Fibroblast of pulmonary artery (primary cell): ENCODE measurements around the gene TJP2.

Source experiments
- DNase-seq: peaks from one replicate; pipeline ENCODE4 v3.0.0-alpha.2; 2010; ENCODE audit warnings: low read depth
- H3K4me3 ChIP-seq: replicated peaks from 2 replicates; pipeline ENCODE4 v1.5.1; 2011; ENCODE audit warnings: low read depth, mild to moderate bottlenecking, control low read depth, low read length, moderate library complexity
- TF ChIP-seq, protein P1 (sequence below): IDR thresholded peaks from 2 replicates; pipeline ENCODE4 v1.5.1; 2011; ENCODE audit warnings: mild to moderate bottlenecking, control low read depth, low read length, inconsistent platforms; ENCODE audit errors: missing control alignments

Gene TJP2

DNA sequence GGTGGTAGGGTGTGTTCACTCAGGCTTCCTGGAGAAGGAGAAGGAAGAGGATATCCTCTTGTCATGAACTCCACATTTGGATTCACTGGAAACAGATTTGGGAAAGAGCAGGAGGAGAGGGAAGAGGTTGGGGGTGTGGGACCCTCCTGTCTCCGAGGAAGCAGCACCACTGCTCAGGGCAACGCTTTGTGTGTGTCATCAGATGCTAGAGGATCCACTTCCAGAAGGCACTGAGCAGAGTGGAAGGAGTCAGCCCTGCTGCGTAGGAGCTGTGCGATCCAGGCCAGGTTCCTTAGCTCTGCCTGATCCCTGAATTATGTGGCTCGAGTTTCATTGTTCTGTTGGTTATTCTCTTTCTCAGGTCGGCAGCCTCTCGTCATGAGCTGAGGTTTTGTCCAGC is 37.3 kb upstream of the TJP2 start:
- TF ChIP-seq, protein P1, sequence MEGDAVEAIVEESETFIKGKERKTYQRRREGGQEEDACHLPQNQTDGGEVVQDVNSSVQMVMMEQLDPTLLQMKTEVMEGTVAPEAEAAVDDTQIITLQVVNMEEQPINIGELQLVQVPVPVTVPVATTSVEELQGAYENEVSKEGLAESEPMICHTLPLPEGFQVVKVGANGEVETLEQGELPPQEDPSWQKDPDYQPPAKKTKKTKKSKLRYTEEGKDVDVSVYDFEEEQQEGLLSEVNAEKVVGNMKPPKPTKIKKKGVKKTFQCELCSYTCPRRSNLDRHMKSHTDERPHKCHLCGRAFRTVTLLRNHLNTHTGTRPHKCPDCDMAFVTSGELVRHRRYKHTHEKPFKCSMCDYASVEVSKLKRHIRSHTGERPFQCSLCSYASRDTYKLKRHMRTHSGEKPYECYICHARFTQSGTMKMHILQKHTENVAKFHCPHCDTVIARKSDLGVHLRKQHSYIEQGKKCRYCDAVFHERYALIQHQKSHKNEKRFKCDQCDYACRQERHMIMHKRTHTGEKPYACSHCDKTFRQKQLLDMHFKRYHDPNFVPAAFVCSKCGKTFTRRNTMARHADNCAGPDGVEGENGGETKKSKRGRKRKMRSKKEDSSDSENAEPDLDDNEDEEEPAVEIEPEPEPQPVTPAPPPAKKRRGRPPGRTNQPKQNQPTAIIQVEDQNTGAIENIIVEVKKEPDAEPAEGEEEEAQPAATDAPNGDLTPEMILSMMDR = no peak
- H3K4me3 ChIP-seq = no peak overlapping the region
- DNase-seq = no peak

DNA sequence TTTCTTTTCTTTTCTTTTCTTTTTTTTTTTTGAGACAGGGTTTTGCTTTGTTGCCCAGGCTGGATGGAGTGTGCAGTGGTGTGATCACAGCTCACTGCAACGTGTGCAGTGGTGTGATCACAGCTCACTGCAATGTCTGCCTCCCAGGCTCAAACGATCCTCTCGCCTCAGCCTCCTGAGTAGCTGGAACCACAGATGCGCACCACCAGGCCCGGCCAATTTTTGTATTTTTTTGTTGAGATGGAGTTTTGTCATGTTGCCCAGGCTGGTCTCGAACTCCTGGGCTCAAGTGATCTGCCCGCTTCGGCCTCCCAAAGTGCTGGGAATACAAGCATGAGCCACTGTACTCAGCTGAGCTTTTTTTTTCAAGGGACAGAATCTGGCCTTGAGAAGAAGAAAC is 36.8 kb upstream of the TJP2 start:
- no peak overlapping the region for H3K4me3 ChIP-seq
- no peak for DNase-seq
- TF ChIP-seq, protein P1 = no peak

DNA sequence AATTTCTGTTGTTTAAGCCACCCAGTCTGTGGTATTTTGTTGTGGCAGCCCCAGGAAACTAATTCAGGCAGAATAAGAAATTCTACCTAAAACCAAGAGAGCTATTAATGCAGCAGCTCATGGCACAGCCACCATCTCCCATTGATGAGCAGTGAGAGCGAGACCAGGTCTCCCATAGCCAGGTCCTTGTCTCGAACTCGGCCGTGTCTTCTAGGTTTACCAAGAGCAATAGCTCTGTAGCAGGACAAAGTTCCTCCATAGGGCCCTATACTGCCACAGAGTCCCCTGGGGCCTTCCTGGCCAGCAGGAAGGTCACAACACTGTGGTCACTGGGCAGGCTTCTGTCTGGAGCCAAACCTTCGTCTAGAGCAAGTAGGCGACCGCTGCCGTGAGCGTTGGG is 34.5 kb upstream of the TJP2 start:
- H3K4me3 ChIP-seq = no peak overlapping the region
- DNase-seq = no peak
- TF ChIP-seq, protein P1 = no peak

DNA sequence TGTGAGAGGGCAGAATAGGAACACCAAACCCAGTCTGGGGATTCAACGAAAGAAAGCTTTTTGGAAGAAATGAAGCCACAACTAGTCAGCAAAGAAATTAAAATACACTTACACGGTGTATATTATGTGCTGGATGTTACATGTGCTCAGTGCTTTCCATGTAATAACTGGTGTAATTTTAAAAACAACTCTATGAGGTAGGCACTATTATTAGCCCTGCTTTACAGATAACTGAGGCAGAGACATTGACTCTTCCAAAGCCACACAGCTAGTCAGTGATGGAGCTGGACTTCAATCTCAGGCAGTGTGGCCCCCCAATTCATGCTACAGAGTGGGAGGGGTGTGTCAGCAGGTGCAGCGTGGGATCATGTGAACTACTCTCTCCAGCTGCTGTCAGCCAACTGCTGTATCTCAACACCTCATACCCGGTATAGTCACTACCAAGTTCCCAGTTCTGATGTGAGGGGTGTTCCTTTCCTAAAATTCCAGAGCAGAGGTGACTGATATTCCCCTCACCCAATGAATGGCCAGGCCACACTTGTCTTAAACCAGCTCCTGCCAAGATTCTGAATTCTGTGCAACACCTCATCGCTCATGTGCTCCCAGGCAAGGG is 33.8 kb upstream of the TJP2 start:
- DNase-seq = no peak
- TF ChIP-seq, protein P1 = no peak
- no peak overlapping the region for H3K4me3 ChIP-seq

DNA sequence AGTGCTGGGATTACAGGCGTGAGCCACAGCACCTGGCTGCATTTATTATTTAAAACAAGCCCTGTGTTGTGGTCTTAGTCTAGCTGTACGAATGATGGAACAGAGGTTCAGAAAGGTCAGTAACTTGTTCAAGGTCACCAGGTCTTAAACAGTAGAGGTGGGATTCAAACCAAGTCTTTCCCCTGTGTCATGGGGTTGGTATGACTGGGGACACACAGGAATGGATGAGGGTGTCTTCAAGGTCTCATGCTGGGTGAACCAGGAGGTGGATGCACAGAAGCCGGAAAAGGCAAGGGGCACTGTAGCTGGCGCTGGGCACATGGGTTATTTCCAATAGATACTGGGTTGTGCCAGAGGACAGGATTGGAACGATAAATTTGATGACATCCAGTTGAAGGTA is 32.2 kb upstream of the TJP2 start:
- TF ChIP-seq, protein P1 = no peak

DNA sequence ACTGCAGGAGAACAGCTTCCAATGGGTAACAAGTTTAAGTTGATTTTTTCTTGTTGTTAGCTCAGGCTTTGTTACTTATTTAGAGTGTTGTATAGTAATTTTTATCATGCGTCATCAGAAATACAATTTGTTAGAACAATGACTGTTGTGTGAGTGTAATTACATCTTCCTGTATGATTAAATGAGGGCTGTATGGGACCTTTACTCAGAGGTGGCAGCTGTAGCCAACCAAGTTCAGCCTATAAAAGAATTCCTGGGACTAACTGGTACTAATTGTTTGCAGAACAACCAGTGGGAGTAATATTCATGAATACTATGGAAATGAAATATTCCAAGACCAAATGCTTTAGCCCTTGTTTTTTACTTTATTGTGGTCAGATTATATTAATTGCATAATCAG is 30.8 kb upstream of the TJP2 start:
- TF ChIP-seq, protein P1 = no peak
- no peak overlapping the region for H3K4me3 ChIP-seq
- peak; percentile 39 for DNase-seq

More for the DNA sequence above, 32.2 kb upstream of the TJP2 start:
- no peak for DNase-seq
- no peak overlapping the region for H3K4me3 ChIP-seq

DNA sequence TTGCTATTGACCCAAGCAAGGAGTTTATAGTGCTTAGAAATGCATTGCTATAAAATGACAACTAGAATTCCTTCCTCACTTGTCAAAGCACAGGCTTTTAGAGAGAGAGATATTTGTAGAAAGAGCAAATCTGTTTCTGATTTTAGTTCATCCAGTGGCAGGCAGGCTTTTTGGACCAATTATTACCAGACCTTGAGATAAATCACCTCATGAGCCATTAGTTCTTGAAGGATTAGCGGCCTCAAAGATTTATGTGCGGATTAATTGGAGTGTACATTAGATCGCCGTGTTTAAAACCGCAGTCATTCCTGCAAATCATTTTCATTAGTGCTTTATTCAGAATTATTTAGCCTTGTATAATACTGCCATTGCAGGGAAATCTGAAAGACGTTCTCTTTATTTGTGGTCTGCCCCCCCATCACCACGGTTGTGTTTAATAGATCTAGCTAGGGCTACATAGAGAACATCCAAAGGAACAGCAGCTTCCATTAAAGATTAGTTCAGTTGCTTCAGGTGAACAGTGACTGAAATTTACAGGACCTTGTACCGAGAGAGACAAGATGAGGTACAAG is 28.8 kb upstream of the TJP2 start:
- no peak overlapping the region for H3K4me3 ChIP-seq
- DNase-seq = no peak
- TF ChIP-seq, protein P1 = no peak
